Testis (tissue), 2 donors: ENCODE data around the gene NFKBIB.

ENCODE experiments used
- POLR2A ChIP-seq: fragments of 450-650 bp; IDR thresholded peaks from one replicate; pipeline ENCODE4 v1.6.1; 2017; ENCODE audit warnings: antibody characterized with exemption, mild to moderate bottlenecking, moderate library complexity
- TF ChIP-seq, protein P1 (sequence below), 3 experiments: fragments of 450-650 bp in 2 of 3; fragments of 200-600 bp in 1 of 3; sonication (generic) in 1 of 3; IDR thresholded peaks; one replicate each; pipeline ENCODE4 v1.5.1; 2016 to 2019; ENCODE audit warnings: antibody characterized with exemption in 3 of 3, mild to moderate bottlenecking in 2 of 3, moderate library complexity in 1 of 3

- no peak for TF ChIP-seq POLR2A
- TF ChIP-seq, protein P1, sequence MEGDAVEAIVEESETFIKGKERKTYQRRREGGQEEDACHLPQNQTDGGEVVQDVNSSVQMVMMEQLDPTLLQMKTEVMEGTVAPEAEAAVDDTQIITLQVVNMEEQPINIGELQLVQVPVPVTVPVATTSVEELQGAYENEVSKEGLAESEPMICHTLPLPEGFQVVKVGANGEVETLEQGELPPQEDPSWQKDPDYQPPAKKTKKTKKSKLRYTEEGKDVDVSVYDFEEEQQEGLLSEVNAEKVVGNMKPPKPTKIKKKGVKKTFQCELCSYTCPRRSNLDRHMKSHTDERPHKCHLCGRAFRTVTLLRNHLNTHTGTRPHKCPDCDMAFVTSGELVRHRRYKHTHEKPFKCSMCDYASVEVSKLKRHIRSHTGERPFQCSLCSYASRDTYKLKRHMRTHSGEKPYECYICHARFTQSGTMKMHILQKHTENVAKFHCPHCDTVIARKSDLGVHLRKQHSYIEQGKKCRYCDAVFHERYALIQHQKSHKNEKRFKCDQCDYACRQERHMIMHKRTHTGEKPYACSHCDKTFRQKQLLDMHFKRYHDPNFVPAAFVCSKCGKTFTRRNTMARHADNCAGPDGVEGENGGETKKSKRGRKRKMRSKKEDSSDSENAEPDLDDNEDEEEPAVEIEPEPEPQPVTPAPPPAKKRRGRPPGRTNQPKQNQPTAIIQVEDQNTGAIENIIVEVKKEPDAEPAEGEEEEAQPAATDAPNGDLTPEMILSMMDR (IDR thresholded peaks at IDR 0.05), result no peak
These were observed 30.5 kb upstream of the NFKBIB start for GRCh38 chr19:38869160-38869835.
